HG03103 (cell line): Measurements from ENCODE around the gene RIMBP3C.
"Not testable (repeated sequence)": the region's sequence is repeated elsewhere in the genome, so short reads cannot be mapped to it uniquely, and the experiment has no call there.

Experiments used
- ATAC-seq: cut with Tn5 transposase; IDR thresholded peaks from one replicate; pipeline ENCODE4 v1.9.1; 2021; ENCODE audit warnings: low read depth; ENCODE audit not compliant: unreplicated experiment

RIMBP3C gene

GRCh38 chr22:21551361-21551760, at the start of gene RIMBP3C:
RIMBP3C (minus strand) TSS chr22:21551461; CDS start chr22:21550976, 485 bp downstream.
- not testable (repeated sequence) for ATAC-seq

GRCh38 chr22:21599053-21599893, 48.0 kb upstream of the RIMBP3C start:
- ATAC-seq: no peak

GRCh38 chr22:21598302-21598701, 47.0 kb upstream of the RIMBP3C start:
- no peak for ATAC-seq

GRCh38 chr22:21596356-21597135, 45.3 kb upstream of the RIMBP3C start:
- ATAC-seq: not testable (repeated sequence)

GRCh38 chr22:21594865-21595452, 43.7 kb upstream of the RIMBP3C start:
- ATAC-seq: no peak

- ATAC-seq: no peak
These were observed 42.4 kb upstream of the RIMBP3C start for GRCh38 chr22:21593406-21594232.

GRCh38 chr22:21592422-21592821, 41.2 kb upstream of the RIMBP3C start:
- ATAC-seq: no peak

- no peak for ATAC-seq
These were observed 40.4 kb upstream of the RIMBP3C start for GRCh38 chr22:21591695-21592094.

- no peak for ATAC-seq
These were observed 39.8 kb upstream of the RIMBP3C start for GRCh38 chr22:21590809-21591641.

GRCh38 chr22:21589396-21589795, 38.1 kb upstream of the RIMBP3C start:
- ATAC-seq: no peak

- no peak for ATAC-seq
These were observed 36.7 kb upstream of the RIMBP3C start for GRCh38 chr22:21587803-21588611.

- ATAC-seq: no peak
These were observed 34.1 kb upstream of the RIMBP3C start for GRCh38 chr22:21585389-21585788.

GRCh38 chr22:21582801-21583740, 31.8 kb upstream of the RIMBP3C start:
- ATAC-seq: no peak

GRCh38 chr22:21581009-21581713, 29.9 kb upstream of the RIMBP3C start:
- not testable (repeated sequence) for ATAC-seq

- ATAC-seq: not testable (repeated sequence)
These were observed 29.4 kb upstream of the RIMBP3C start for GRCh38 chr22:21580623-21581007.

GRCh38 chr22:21579474-21579851, 28.2 kb upstream of the RIMBP3C start:
- ATAC-seq: no peak
